Psoas muscle (tissue), 8 donors: ENCODE measurements around the gene KIF14. TPM values are rescaled to one million over a fixed set of nuclear protein-coding genes. Genes with fewer than 3 reads are reported as not detected.

Experiments used
- ATAC-seq, 4 donors: fragments of 200-7000 bp; cut with Tn5 transposase; one replicate each; pipeline ENCODE4 v1.9.1; 2020; ENCODE audit warnings: moderate library complexity in 3 of 4, mild to moderate bottlenecking in 2 of 4
- DNase-seq, 2 donors: peaks; one replicate each; pipeline ENCODE4 v3.0.0-alpha.2; 2020
- H3K27ac ChIP-seq: fragments of 200-600 bp; one replicate; pipeline ENCODE4 v1.8.0; 2022
- H3K27me3 ChIP-seq, 3 donors: fragments of 200-600 bp in 1 of 3; one replicate each; pipeline versions ENCODE4 v1.6.1 to v1.8.0; 2013 to 2022; ENCODE audit warnings: low read length in 2 of 3, mild to moderate bottlenecking in 2 of 3, moderate library complexity in 1 of 3; ENCODE audit not compliant: insufficient read depth in 3 of 3
- H3K36me3 ChIP-seq, 2 donors: fragments of 200-600 bp in 1 of 2; one replicate each; pipeline versions ENCODE4 v1.6.1 to v1.8.0; 2013 to 2022; ENCODE audit warnings: low read depth in 1 of 2, mild to moderate bottlenecking in 1 of 2, moderate library complexity in 1 of 2; ENCODE audit not compliant: insufficient read depth in 1 of 2
- H3K4me1 ChIP-seq: fragments of 200-600 bp; one replicate; pipeline ENCODE4 v1.8.0; 2022
- H3K4me3 ChIP-seq: fragments of 200-600 bp; one replicate; pipeline ENCODE4 v1.8.0; 2022; ENCODE audit warnings: mild to moderate bottlenecking
- H3K9me3 ChIP-seq: fragments of 200-600 bp; one replicate; pipeline ENCODE4 v1.8.0; 2022
- WGBS, 3 donors: extraction: QIAGEN DNeasy Blood & Tissue Kit; methylation state at CpG; one replicate each; pipeline versions ENCODE4 v1.1.6 to v1.1.7; 2013; 5-methylcytosine and 5-hydroxymethylcytosine counted together
- intact Hi-C, 2 donors: fragments of 100-400 bp; cut with DNase I; formaldehyde crosslinking; loops; one replicate each; pipeline versions ENCODE4 v1.11.0 to v1.14.2; 2022
- polyA plus RNA-seq, 3 donors: library from polyadenylated mRNA; stranded (reverse); fragments of 200-250 nt; gene quantifications; one replicate each; pipeline ENCODE4 v1.2.3, GENCODE V29; 2013
- total RNA-seq, 4 donors: library from RNA; stranded (reverse); fragmentation: NEBNext Ultra II Directional in 2 of 4; extraction: Animal tissue kit (Norgen Biotek cat#: 25700) in 2 of 4; gene quantifications; one replicate each; pipeline versions ENCODE4 v1.2.1 to v1.2.4, GENCODE V29; 2021 to 2023
- TF ChIP-seq, protein P1 (sequence below): fragments of 200-600 bp; IDR thresholded peaks from one replicate; pipeline ENCODE4 v1.8.0; 2022; ENCODE audit warnings: antibody characterized with exemption
- donor health status: healthy with polysubstance abuse.
- donor health status: DM: no; HTN: no; CAD: no; lungs with moderate emphysema.
- donor health status: Bipolar disorder and iron deficiency.
- donor health status: healthy.
- donor health status: DM: yes; HTN: yes; CAD: no.
- donor health status: DM: no; HTN: no; CAD: no.
- donor health status: DM: no; HTN: no; CAD: no.
- donor health status: DM: yes; HTN: yes; CAD: no.

The KIF14 gene
- total and polyA plus RNA-seq, 7 donors: 0.01 to 0.11 (median 0.06) TPM

DNA sequence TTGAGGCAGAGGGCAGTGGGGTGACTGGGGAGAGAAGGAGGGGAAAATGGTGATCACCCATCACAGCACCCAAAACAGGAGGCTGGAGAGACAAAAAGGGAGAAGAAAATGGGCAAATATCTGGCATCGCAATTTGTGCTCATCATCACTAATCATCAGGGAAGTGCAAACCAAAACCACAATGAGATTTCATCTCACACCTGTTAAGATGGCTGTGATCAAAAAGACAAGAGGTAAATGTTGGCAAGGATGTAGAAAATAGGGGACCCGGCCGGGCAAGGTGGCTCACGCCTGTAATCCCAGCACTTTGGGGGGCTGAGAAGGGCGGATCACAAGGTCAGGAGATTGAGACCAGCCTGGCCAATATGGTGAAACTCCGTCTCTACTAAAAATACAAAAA is 74.0 kb downstream of the KIF14 start:
- DNase-seq: no peak
- Histone ChIP-seq H3K27me3 (no peaks in the 10 kb centered on the region), H3K4me3 (no peak overlapping the region), H3K4me1 (no peaks in the 10 kb centered on the region), H3K9me3 (no peaks in the 10 kb centered on the region), H3K27ac (no peak overlapping the region), H3K36me3 (no peaks in the 10 kb centered on the region)
- TF ChIP-seq, protein P1, sequence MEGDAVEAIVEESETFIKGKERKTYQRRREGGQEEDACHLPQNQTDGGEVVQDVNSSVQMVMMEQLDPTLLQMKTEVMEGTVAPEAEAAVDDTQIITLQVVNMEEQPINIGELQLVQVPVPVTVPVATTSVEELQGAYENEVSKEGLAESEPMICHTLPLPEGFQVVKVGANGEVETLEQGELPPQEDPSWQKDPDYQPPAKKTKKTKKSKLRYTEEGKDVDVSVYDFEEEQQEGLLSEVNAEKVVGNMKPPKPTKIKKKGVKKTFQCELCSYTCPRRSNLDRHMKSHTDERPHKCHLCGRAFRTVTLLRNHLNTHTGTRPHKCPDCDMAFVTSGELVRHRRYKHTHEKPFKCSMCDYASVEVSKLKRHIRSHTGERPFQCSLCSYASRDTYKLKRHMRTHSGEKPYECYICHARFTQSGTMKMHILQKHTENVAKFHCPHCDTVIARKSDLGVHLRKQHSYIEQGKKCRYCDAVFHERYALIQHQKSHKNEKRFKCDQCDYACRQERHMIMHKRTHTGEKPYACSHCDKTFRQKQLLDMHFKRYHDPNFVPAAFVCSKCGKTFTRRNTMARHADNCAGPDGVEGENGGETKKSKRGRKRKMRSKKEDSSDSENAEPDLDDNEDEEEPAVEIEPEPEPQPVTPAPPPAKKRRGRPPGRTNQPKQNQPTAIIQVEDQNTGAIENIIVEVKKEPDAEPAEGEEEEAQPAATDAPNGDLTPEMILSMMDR: no peak
- no peak for ATAC-seq
- intact Hi-C loops: no loop called here
- 76 to 85% (median 79%) methylated on average over 6 of the region's 6 CpGs for WGBS, 3 donors

- Histone ChIP-seq H3K27ac (no peak overlapping the region), H3K4me3 (no peak overlapping the region), H3K9me3 (no peaks in the 10 kb centered on the region), H3K4me1 (no peaks in the 10 kb centered on the region), H3K36me3 (no peaks in the 10 kb centered on the region), H3K27me3 (no peaks in the 10 kb centered on the region)
- 85 to 95% (median 87%) methylated on average over 2 of the region's 2 CpGs for WGBS, 3 donors
- intact Hi-C loops: no loop called here
- TF ChIP-seq, protein P1: no peak
- ATAC-seq: no peak
- DNase-seq: no peak
These were observed 78.4 kb downstream of the KIF14 start for GRCh38 chr1:200542162-200542561.

- no peak for ATAC-seq
- whole genome bisulfite sequencing, 3 donors: 80 to 84% (median 82%) methylated on average over 1 of the region's 1 CpG
- intact Hi-C loops: no loop called here
These were observed 80.3 kb downstream of the KIF14 start for GRCh38 chr1:200540281-200540680.

GRCh38 chr1:200538179-200538578 is 82.4 kb downstream of the KIF14 start:
- no peaks in the 10 kb centered on the region for H3K9me3 ChIP-seq
- intact Hi-C loops: no loop called here
- no peaks in the 10 kb centered on the region for H3K27me3 ChIP-seq
- WGBS, 3 donors: 58 to 74% (median 59%) methylated on average over 1 of the region's 1 CpG
- no peak overlapping the region for H3K27ac ChIP-seq
- no peak for ATAC-seq
- H3K4me3 ChIP-seq: no peak overlapping the region
- TF ChIP-seq, protein P1: no peak
- DNase-seq: no peak
- H3K36me3 ChIP-seq: no peaks in the 10 kb centered on the region
- H3K4me1 ChIP-seq: no peaks in the 10 kb centered on the region

More at GRCh38 chr1:200540281-200540680, 80.3 kb downstream of the KIF14 start:
- Histone ChIP-seq H3K27ac (no peak overlapping the region), H3K27me3 (no peaks in the 10 kb centered on the region), H3K4me1 (no peaks in the 10 kb centered on the region), H3K9me3 (no peaks in the 10 kb centered on the region), H3K4me3 (no peak overlapping the region), H3K36me3 (no peaks in the 10 kb centered on the region)
- TF ChIP-seq, protein P1: no peak
- DNase-seq: no peak

DNA sequence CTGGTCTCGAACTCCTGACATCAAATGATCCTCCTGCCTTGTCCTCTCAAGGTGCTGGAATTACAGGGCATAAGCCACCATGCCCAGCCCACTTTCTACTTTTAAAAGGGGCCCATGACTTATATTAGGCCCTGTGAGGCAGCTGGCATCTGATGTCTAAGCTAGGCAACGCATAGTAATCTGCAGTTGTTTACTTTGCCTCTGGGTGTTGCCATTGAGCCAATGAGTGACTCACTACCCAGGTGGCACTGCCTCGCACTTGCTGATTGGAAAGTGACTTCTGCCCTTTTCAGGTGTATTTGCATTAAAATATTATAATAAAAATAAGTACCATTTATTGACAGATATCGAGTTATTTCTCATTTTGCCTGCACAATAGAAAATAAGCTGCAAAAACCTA is 84.9 kb downstream of the KIF14 start:
- Histone ChIP-seq H3K36me3 (no peaks in the 10 kb centered on the region), H3K4me1 (no peaks in the 10 kb centered on the region), H3K9me3 (no peaks in the 10 kb centered on the region), H3K27ac (no peak overlapping the region), H3K4me3 (no peak overlapping the region), H3K27me3 (peaks cover 0 to 3% (median 0%) of the 10 kb centered on the region in 3 donors)
- 75 to 82% (median 75%) methylated on average over 4 of the region's 4 CpGs for WGBS, 3 donors
- TF ChIP-seq, protein P1: no peak
- ATAC-seq: no peak
- intact Hi-C loops: no loop called here
- DNase-seq: no peak
